ENCODE results near the gene LCT.

LCT gene

DNA sequence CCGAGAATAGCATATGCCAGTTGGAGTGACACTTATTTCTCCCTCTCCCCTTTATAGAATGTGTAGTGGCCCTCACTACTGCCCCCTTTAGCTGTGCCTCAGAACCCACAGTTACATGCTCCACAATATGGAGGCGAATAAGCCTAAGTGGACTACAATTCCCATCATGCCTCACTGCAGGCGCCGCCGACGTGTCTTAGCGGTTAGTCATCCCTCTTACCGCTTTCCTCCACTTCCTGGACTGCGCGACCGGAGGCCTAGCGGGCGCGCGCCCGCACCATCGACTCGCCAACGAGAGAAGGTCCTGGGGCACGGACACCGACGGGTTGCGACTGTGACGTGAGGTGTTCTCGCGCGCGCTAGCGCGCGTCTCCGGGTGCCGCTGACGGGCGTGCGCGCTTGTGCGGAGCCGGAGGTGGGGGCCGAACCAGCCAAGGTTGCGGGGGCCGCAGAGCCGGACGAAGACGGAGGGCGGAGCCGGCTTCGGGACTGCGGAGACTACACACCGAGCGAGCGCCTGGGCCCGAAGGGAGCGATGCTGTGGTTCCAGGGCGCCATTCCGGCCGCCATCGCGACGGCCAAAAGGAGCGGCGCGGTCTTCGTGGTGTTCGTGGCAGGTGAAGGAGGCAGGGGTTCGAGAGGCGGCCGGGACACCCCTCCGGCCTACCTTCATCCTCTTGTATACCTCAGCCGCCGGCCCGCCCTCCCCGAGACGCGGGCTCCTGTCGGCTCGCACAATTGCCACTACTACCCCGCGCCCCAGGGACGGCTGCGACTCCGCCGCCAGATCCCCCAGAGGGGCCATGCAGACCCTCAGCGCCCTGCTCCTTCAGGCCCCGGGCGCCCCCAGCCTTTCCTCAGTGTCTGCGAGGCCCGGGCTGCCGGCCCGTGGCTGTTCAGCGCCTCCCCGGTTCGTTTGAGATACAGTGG is 95.3 kb downstream of the LCT start, which contains the start of gene UBXN4:
Gene UBXN4, plus strand, starts transcription at position 461 of the 930 bp plus-strand sequence. Its CDS starts 75 bp downstream, at position 536.
- Histone ChIP-seq H3K79me2 (ENCODE audit: low read length) (peaks cover 49% of the 10 kb centered on the region), H3K4me3 (ENCODE audit: low read length) (peak within 1 kb of the TSS; percentile 85), H3K9ac (ENCODE audit: low read length) (peak within 1 kb of the TSS; percentile 93), H3K4me2 (ENCODE audit: low read length) (peak within 1 kb of the TSS; percentile 96), H3K36me3 (replicated peaks; ENCODE audit: low read depth, low read length) (peaks cover 17% of the 10 kb centered on the region), H3K27me3 (ENCODE audit: low read depth, low read length) (no peaks in the 10 kb centered on the region), H3K4me1 (ENCODE audit: low read length) (peaks cover 16% of the 10 kb centered on the region), H2AFZ (ENCODE audit: low read depth, low read length) (peak within 1 kb of the TSS; percentile 99), H3K27ac (ENCODE audit: low read length) (peak within 1 kb of the TSS; percentile 83), H3K9me3 (ENCODE audit: insufficient read depth, low read length) (no peaks in the 10 kb centered on the region), H4K20me1 (ENCODE audit: insufficient read depth, low read length) (peaks cover 36% of the 10 kb centered on the region)
- peak; percentile 69 for TF ChIP-seq CTCF (IDR thresholded peaks at IDR 0.05; ENCODE audit: low read depth, low read length)
- TF ChIP-seq EZH2phosphoT487 (IDR thresholded peaks at IDR 0.05; ENCODE audit: low read depth): no peak

GRCh38 chr2:135741043-135741394 is 96.0 kb downstream of the LCT start:
- Histone ChIP-seq H3K27ac (ENCODE audit: low read length) (no peak overlapping the region), H3K36me3 (replicated peaks; ENCODE audit: low read depth, low read length) (peaks cover 11% of the 10 kb centered on the region), H3K4me2 (ENCODE audit: low read length) (peak overlapping the region; percentile 40)

DNA sequence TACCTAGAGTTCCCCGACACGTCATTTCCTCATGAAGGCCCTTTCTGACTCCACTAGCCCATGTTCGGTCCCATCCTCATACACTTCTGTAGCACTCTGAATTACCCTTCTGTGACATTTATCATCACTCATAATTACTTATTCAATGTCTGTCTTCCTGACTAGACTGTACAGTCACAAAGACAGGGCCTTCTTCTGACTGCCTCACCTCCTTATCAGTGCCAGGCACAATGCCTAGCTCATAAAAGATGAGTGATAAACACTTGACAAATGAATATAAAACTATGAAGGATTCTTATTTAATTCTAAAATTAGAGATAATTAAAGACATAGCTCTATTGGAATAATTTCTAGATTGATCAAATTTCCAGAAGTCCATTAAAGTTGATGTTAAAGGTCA is 96.8 kb downstream of the LCT start:
- H3K27me3 ChIP-seq (ENCODE audit: low read depth, low read length): no peaks in the 10 kb centered on the region
- H3K4me3 ChIP-seq (ENCODE audit: low read length): no peak overlapping the region
- peaks cover 24% of the 10 kb centered on the region for H4K20me1 ChIP-seq (ENCODE audit: insufficient read depth, low read length)
- no peak overlapping the region for H3K4me2 ChIP-seq (ENCODE audit: low read length)
- no peak overlapping the region for H2AFZ ChIP-seq (ENCODE audit: low read depth, low read length)
- peaks cover 6% of the 10 kb centered on the region for H3K36me3 ChIP-seq (replicated peaks; ENCODE audit: low read depth, low read length)
- H3K27ac ChIP-seq (ENCODE audit: low read length): no peak overlapping the region
- no peak overlapping the region for H3K9ac ChIP-seq (ENCODE audit: low read length)
- H3K4me1 ChIP-seq (ENCODE audit: low read length): peaks cover 16% of the 10 kb centered on the region
- H3K79me2 ChIP-seq (ENCODE audit: low read length): peaks cover 35% of the 10 kb centered on the region
- H3K9me3 ChIP-seq (ENCODE audit: insufficient read depth, low read length): no peaks in the 10 kb centered on the region
- TF ChIP-seq EZH2phosphoT487 (IDR thresholded peaks at IDR 0.05; ENCODE audit: low read depth) (no peak), CTCF (IDR thresholded peaks at IDR 0.05; ENCODE audit: low read depth, low read length) (no peak)

More at GRCh38 chr2:135741043-135741394, 96.0 kb downstream of the LCT start:
- TF ChIP-seq EZH2phosphoT487 (IDR thresholded peaks at IDR 0.05; ENCODE audit: low read depth): no peak
- no peak for TF ChIP-seq CTCF (IDR thresholded peaks at IDR 0.05; ENCODE audit: low read depth, low read length)
- Histone ChIP-seq H3K27me3 (ENCODE audit: low read depth, low read length) (no peaks in the 10 kb centered on the region), H4K20me1 (ENCODE audit: insufficient read depth, low read length) (peaks cover 30% of the 10 kb centered on the region), H3K9ac (ENCODE audit: low read length) (no peak overlapping the region), H3K79me2 (ENCODE audit: low read length) (peaks cover 43% of the 10 kb centered on the region), H2AFZ (ENCODE audit: low read depth, low read length) (peak overlapping the region; percentile 99), H3K9me3 (ENCODE audit: insufficient read depth, low read length) (no peaks in the 10 kb centered on the region), H3K4me1 (ENCODE audit: low read length) (peaks cover 16% of the 10 kb centered on the region), H3K4me3 (ENCODE audit: low read length) (peak overlapping the region; percentile 44)
